CD4-positive, alpha-beta T cell treated with Interleukin-6 for 4 hours (primary cell): ENCODE results near the gene ESRRB.

ENCODE experiments used
- DNase-seq: peaks from one replicate; pipeline ENCODE4 v3.0.0-alpha.2; 2020; ENCODE audit warnings: mixed read lengths

Gene ESRRB

DNA sequence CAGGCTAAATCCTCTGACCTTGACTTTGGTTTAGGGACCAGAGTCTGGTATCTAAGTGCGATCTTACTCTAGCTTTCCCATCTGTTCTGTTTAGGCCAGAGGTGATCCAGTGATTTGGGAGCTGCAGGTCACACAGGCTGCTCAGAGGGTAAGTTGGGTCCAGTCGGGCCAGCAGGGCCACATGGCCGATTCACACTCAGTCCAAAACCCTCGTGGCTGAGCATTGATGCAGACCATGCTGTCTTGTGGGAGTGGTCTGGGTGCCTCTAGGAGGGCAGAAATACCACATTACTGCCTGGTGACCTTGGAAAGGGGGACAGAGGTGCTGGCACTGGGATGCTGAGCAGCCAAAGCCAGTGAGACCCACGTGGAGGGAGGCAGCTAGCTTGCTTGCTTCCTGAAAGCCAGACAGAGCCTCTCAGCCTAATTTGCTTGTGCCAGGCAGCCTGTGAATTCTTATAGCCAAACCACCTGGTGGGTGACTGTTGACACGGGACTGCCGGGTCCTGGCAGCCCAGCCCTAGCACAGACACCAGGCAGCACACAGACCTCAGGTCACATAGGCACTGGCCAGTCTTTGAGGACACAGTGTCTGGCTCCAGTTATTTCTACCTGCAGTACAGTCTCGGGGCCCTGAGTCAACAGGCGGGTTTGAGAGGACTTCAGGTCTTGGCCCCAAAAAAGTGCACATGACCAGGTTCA, 31.7 kb downstream of the ESRRB start:
- DNase-seq = no peak

- DNase-seq = no peak
These were observed 32.9 kb downstream of the ESRRB start for GRCh38 chr14:76408877-76409276.

- no peak for DNase-seq
These were observed 36.6 kb downstream of the ESRRB start for GRCh38 chr14:76412501-76412900.

DNA sequence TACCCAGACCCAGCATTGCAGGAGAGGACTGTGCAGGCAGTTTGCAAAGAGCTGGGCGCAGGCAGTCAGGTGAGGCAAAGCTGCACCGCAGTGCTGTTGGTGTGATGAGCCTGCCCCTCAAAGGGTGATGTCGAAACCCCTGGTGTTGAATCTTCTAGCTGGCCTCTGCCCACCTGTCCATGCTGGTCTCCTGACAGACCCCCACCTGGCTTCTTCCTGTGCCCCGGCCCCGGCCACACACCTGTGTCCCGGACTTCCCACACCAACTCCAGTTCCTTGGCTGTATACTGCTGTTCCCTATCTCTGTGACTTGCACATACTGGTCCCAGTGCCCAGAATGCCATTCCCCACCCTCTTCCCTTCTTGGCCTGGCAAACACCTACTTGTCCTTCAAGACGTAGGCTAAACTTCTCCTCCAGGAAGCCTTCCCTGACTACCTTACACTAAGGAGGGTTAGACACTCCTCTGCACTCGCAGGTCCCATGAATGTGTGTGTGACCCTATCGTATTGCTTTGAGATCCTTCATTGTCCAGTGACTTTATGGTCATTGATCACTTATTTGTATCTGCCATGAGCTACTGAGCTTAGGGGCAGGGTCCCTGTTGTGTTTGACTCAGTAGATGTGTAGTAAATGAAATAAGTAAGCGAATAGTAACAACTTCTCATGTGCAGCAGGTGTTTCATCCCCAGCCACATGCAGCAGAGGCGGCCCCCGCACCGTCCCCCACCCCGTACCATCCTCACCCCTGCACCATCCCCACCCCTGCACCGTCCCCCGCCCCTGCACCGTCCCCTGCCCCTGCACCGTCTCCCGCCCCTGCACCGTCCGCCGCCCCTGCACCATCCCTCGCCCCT, 37.4 kb downstream of the ESRRB start:
- DNase-seq = no peak

DNA sequence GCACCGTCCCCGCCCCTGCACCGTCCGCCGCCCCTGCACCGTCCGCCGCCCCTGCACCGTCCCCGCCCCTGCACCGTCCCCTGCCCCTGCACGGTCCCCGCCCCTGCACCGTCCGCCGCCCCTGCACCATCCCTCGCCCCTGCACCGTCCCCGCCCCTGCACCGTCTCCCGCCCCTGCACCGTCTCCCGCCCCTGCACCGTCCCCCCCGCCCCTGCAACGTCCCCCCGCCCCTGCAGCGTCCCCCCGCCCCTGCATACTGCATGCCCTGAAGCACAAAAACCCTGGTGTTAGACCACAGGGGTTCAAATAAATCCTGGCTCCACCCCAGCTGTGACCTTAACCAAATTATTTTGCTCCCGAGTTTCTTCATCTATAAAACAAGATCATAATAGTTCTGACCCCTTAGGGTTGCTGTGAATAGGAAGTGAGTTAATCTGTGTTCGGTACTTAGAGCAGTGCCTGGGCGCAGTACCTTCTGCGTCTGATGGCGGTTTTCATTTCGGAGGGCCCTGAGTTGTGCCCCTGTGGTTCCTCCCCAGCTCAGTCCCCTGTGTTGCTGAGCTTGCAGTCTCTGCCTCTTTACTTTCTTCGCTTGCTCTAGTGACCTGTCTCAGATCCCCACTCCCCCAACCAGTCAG, 38.1 kb downstream of the ESRRB start:
- DNase-seq = no peak

- no peak for DNase-seq
These were observed 43.5 kb downstream of the ESRRB start for GRCh38 chr14:76419399-76419798.

DNA sequence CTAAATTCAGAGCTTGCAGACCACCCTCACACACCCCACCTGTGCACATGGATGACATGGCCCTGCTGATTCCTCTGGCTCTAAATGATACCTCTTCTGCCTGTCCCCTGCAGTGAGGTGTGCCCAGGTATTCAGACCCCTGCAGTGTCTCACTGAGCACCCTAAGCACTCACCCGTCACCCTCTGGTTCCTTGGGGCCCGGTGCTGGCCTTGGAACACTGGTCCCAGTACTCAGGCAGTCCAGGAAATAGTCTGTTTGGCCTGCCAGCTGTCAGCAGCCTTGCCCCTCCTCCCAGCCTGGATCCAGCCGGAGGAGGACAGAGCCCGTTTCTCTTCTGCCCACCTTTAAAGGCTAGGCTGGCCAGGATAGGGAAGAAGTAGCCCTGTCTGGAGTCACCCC, 44.9 kb downstream of the ESRRB start:
- no peak for DNase-seq

- no peak for DNase-seq
These were observed 45.7 kb downstream of the ESRRB start for GRCh38 chr14:76421662-76422061.

DNA sequence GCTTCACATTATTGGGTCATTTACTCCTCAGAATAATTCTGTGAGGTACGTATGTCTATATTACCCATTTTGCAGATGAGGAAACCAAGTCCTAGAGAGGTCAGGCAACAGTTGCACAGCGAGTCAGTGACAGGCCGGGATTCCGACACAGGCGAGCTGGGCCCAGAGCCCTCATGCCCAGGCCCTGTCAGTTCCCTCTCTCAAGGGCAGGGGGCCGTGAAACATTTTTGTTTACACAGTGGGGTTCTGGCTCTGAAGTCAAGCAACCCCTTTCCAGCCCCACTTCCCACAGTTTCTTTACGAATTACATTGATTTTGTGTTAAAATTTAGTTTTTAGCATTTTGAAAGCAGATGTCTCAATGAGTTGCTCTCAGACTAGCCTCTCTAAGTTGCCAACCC, 46.7 kb downstream of the ESRRB start:
- DNase-seq = no peak

DNA sequence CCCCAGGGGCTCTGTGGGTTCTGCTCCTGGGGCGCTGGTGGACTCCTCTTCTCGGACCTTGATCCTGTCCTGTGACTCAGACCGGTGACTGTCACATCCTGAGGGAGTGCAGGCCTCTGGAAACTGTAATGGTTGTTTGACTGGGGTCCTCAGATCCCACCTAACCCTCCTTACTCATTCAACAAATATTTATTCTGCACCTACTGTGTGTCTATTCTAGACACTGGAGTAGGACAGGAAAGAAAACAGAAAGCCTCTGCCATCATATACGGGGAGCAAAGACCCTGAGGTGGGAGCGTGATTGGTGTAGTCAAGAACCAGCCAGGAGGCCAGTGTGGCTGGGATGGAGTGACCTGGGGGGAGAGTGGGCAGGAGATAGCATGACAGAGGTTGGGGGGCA, 47.6 kb downstream of the ESRRB start:
- no peak for DNase-seq

GRCh38 chr14:76424359-76424758, 48.4 kb downstream of the ESRRB start:
- no peak for DNase-seq

DNA sequence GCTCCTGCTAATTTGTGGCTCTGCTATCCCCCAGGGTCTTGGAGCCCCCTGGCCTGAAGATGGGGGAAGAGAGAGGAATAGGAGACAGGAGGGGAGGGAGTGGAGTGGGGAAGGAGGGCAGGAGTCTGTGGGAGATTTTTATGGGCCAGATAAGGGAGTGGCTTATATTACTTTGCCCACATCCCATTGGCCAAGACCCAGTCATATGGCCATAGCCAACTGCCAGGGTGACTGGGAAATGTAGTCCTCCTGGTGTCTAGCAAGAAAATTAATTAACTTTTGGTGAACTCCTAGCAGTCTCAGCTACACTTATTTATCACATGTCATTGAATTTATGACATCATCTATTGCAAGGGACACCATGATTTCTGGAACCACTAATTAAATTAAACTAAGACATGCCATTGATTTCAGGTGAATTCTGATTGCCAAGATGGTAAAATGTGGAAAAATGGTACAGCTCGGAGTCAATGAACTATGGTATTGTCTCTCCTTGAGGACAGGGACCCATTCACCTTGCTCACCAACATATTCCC, 50.3 kb downstream of the ESRRB start:
- DNase-seq = no peak

GRCh38 chr14:76428611-76429010, 52.7 kb downstream of the ESRRB start:
- no peak for DNase-seq

- DNase-seq = no peak
These were observed 54.1 kb downstream of the ESRRB start for GRCh38 chr14:76430017-76430416.

DNA sequence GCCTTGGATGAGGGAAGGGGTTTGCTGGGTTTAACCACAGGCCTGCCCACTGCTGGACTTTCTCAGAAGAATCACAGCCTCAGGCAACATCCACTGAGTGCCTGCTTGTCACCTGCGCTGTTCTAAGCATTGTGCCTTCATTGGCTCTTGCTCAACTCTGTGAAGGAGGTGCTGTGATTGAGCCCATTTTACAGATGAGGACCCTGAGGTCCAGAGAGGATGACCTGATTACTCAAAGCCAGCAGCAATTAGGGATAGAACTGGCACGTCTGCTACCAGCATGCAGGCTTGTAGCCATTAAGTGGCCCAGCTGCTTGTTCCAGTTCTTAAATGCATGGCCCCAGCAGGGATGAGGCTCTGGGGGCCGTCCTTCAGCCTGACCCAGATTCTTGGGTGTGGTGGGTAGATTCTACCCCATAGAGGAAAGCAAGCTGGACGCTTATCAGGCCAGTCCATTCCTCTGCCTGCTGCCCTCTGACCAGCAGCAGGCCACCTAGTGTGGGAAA, 54.6 kb downstream of the ESRRB start:
- DNase-seq = no peak

GRCh38 chr14:76431538-76431937, 55.6 kb downstream of the ESRRB start:
- no peak for DNase-seq

- no peak for DNase-seq
These were observed 57.2 kb downstream of the ESRRB start for GRCh38 chr14:76432827-76433752.

GRCh38 chr14:76434220-76434619, 58.3 kb downstream of the ESRRB start:
- no peak for DNase-seq

DNA sequence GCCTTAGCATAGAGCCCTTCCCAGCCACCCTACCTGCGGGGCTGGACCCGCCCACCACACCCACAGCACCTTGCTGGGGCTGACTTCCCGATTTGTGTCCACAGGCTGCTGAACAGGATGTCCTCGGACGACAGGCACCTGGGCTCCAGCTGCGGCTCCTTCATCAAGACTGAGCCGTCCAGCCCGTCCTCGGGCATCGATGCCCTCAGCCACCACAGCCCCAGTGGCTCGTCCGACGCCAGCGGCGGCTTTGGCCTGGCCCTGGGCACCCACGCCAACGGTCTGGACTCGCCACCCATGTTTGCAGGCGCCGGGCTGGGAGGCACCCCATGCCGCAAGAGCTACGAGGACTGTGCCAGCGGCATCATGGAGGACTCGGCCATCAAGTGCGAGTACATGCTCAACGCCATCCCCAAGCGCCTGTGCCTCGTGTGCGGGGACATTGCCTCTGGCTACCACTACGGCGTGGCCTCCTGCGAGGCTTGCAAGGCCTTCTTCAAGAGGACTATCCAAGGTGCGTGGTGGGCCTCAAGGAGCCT, 63.4 kb downstream of the ESRRB start:
- DNase-seq = no peak

DNA sequence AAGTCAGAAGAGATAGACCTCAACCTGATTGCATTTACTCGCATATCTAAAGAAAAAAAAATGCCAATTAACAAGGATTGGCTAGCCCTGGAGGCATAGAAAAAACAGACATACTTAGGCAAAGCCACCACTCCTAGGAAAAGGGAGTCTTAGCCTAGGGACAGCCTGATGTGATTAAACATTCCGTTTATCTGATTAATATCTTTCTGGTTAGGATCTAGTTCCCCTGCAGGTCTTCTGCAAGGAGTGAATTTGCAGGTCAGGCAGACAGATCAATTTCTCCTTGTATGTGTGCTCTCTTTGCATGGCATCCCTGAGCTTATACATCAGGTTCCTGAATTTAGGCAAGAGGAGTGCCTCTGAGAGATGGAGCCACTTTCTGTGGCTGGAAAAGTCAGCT, 70.5 kb downstream of the ESRRB start:
- DNase-seq = no peak

DNA sequence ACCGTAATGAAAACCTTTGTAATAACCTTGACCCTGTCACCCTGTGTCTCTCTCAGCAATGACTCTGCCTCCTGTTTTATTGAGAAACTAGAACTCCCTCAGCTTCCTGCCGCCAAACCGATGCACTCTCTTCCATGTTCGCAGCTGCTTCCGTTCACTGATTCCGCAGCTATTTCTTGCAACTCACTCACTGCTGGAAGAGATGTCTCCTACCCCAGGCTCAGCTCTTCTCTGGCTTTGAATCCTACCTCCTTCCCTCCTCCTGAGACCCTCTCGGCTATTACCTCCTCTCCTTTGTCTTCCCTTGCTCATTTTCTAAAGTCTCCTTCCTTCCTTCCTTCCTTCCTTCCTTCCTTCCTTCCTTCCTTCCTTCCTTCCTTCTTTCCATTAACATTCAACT, 71.0 kb downstream of the ESRRB start:
- DNase-seq = no peak

DNA sequence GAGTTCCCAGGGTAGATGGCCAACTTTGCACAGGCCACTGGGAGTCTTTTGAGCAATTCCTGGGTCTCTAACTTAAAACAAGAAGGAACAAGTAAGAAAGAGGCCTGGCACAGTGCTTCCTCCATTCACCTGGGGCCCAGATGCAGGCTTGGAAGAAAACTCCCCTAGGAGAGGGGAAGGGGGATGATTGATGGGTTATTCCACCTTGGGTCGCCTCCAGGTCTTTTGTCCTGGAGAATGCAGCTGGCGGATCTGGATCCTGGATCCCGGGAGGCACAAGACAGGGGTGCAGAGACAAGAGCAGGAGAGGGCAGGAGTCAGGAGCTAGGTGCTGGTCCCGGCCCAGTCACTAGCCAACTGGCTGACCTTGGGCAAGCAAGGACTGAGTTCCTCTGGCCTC, 74.5 kb downstream of the ESRRB start:
- no peak for DNase-seq
